NOMO-1 treated with DMSO at 0.1 percent for 48 hours (cell line): ENCODE results near the gene KCNIP1.
"Not testable (repeated sequence)": the region's sequence is repeated elsewhere in the genome, so short reads cannot be mapped to it uniquely, and the experiment has no call there.

Experiments
- DNase-seq: peaks from one replicate; lab custom pipeline; 2025; ENCODE audit not compliant: unreplicated experiment; lab: John Stamatoyannopoulos, UW

The KCNIP1 gene

GRCh38 chr5:170747357-170747756 is 243.5 kb downstream of the KCNIP1 start:
- DNase-seq: no peak

- DNase-seq: no peak
These were observed 244.0 kb downstream of the KCNIP1 start for GRCh38 chr5:170747851-170748250.

- no peak for DNase-seq
These were observed 245.2 kb downstream of the KCNIP1 start for GRCh38 chr5:170748951-170749471.

- DNase-seq: no peak
These were observed 246.2 kb downstream of the KCNIP1 start for GRCh38 chr5:170749911-170750431.

DNA sequence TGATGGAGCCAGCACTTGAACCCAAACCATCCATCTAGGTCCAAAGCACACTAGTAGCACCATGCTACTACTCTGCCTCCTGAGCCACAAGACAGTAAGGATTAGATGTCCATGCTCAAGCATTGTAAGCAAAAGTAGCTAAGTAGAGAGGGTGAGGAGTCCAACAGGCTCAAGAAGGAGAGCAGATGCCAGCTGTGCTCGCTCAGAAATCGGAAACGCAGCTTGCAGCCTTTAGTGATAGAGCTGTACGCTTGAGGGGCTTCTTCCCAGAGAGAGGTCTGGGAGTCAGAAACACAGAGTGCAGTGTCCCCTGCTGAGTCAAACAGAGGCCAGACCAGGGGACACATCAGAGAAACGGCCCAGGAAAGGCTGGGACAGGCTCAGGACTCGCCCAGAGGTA is 247.0 kb downstream of the KCNIP1 start:
- DNase-seq: no peak

DNA sequence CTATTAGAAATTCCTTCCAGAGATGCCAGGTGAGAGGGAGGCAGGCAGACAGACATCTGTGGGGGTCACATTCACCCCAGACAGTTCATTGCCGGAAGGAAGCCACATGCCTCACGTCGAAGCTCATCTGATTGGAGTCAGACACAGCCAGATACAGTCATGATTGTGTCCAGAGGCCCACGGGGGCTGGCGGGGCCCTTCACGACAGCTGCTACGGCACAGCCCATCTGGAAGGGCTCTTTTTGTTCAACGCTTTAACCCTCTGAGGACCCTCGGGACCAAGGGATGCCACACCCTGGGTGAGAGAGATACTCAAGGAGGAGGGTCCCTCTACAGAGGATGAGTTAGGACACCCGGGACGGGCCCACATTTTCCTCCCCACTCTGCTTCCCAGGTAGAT is 247.8 kb downstream of the KCNIP1 start:
- no peak for DNase-seq

- DNase-seq: no peak
These were observed 248.7 kb downstream of the KCNIP1 start for GRCh38 chr5:170752257-170753215.

DNA sequence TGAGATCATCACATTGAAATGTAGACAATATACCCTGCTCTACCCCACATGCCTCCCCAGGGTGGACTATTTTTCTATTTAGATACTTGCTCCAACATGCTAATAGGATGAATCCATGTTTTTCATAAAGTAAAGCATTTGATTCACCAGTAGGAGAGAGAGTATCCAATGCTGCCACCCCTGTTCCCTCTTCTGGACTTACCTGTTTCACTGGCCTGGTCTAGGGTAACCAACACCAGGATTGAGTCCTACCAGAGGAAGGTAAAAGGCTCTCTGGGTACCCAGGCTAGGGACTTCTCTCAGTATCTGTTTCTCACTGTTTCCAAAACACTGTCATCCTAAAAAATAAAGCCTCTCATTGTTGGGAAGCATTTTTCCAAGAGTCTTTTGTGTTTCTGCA is 249.5 kb downstream of the KCNIP1 start:
- DNase-seq: no peak

DNA sequence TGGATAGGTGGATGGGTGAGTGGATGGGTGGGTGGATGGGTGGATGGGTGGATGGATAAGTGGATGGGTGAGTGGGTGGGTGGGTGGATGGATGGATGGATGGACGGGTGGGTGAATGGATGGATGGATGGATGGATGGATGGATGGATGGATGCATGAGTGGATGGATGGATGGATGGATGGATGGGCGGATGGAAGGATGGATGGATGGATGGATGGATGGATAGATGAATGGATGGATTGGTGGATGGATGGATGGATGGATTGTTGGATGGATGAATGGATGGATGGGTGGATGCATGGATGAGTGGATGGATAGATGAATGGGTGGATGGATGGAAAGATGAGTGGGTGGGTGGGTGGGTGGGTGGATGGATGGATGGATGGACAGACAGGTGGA is 250.7 kb downstream of the KCNIP1 start:
- DNase-seq: not testable (repeated sequence)

DNA sequence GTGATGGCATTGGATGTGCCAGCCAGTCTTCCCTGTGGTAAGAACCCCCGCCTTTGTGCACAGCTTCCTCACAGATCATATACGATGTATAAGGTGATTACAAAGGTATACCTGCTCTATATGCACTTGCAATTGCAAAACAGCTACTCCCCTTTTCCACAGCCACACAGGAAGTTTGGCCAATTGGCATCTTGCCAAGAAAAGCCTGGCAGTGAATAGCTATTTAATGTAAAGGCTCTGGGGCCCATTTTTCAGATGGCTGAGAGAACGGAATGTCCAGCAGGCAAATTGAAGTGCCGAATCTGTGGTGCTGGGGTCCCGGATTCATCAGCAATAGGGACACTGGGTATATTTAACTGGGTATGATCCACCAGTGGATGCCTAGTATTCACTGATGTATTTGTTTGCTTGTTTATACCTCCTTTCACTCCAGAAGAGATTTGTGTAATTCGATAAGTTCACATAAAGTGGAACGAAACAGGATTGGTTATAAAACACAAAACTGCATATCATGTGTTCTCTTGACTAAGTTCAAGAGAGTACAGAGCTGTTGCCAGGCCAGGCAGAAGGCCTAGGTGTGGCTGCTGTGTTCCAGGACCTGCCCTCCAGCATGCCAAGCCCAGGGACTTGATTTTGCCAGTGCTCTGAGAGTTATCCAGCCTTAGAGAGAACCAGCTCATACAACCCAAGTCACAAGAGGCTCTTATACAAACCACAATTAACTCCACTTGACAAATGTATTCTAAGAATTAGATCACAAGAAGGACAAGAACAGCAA is 252.0 kb downstream of the KCNIP1 start:
- DNase-seq: no peak

- DNase-seq: no peak
These were observed 252.9 kb downstream of the KCNIP1 start for GRCh38 chr5:170756691-170757090.

GRCh38 chr5:170757182-170757601 is 253.4 kb downstream of the KCNIP1 start:
- no peak for DNase-seq

DNA sequence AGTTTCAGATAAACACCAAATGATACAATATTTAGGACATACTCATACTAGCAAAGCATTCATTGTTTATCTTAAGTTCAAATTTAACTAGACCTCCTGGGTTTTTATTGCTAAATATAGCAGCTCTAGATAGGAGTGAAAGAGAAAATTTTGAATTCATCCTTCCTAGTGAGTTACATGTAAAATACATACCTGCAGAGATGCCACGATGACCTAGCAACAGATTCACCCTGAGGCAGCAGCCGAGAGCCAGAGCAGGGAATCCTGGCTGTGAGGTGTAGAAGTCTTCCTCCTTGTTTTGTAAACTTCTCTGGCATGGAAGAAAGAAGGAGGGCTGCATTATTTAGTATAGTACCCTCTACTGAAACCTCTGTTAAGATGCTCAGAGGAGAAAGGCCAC is 253.8 kb downstream of the KCNIP1 start:
- no peak for DNase-seq

GRCh38 chr5:170758481-170758880 is 254.7 kb downstream of the KCNIP1 start:
- no peak for DNase-seq

DNA sequence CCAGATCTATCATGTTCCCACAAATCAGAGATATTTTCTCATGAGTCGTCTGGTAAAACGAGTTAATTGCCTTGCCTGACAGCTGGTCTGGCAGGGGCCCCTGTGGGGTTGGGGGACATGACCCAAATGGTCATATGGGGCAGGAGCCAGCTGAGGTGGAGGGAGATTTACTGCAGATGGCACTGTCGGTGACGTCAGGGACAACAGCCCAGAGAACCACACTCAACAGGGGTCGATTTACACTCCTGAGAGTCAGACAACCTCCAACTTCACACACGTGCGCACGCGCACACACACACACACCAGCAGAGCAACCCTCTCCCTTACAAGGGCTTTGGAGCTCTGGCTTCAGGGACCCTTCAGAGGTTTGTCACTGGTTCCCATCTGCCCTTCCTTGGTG is 256.3 kb downstream of the KCNIP1 start:
- DNase-seq: no peak

DNA sequence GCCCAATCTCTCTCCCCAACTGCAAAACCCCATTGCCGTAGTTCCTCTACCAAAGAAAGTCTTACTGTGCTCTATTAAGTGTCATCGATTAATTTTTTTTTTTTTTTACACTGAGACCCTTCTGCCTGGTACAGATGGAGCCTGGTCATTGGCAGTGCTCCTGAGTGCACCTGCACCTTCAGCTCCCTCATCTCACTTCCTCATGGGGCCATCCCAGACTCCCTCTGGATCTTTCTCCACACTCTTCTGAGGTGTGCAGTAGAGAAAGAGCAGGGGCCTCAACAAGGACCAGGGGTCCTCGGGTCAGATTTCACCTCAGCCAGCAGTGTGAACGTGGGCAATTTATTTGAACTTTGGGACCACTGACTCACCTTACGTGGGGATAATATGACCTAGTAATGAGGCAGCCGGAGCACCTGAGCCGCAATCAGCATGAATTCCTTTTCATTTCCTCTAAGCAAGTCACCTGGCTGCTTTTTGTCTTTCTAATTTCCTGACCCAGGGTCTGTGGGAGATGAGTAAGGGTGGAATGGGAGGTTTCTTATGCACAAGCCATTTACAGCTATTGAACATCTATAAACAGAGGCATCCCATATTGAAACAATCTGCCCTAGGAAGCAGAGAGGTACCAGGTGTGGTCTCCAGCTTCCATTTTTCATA is 257.4 kb downstream of the KCNIP1 start:
- no peak for DNase-seq

DNA sequence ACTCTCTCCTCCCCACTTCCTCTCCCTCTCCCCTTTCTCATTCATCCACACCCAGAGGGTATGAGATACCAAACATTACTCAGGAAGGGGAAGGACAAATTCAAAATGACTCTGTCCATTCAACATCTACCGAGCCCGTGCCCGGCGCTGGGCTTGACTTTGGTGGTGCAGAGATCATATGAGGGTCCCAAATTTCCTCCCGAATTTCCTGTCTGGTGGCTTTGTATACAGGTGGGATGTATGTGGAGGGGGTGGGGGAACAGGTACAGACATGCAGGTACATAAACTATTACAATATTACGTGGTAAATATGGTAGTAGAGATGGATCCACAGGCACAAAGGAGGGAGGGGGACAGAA is 257.9 kb downstream of the KCNIP1 start:
- no peak for DNase-seq

DNA sequence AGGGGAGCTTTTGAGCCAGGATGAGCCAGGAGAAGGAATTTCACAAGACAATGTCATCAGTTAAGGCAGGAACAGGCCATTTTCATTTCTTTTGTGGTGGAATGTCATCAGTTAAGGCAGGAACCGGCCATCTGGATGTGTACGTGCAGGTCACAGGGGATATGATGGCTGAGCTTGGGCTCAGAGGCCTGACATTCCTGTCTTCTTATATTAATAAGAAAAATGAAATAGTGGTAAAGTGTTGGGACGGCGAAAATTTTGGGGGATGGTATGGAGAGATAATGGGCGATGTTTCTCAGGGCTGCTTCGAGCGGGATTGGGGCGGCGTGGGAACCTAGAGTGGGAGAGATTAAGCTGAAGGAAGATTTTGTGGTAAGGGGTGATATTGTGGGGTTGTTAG is 258.5 kb downstream of the KCNIP1 start:
- DNase-seq: not testable (repeated sequence)

GRCh38 chr5:170765868-170766267 is 262.0 kb downstream of the KCNIP1 start:
- DNase-seq: not testable (repeated sequence)

GRCh38 chr5:170769246-170769645 is 265.4 kb downstream of the KCNIP1 start:
- no peak for DNase-seq

GRCh38 chr5:170769898-170770416 is 266.1 kb downstream of the KCNIP1 start:
- DNase-seq: no peak
